Ramos (cell line): ENCODE measurements around the gene MELK.

ENCODE experiments used
- in situ Hi-C: fragments of 300-500 bp; cut with MboI; formaldehyde crosslinking; loops from one replicate; pipeline ENCODE4 v1.14.3; 2022; ENCODE audit warnings: low sequenced_read_pairs; ENCODE audit not compliant: unreplicated experiment

MELK gene

GRCh38 chr9:36664806-36665205 is 92.1 kb downstream of the MELK start:
- in situ Hi-C loops, result no loop called here

DNA sequence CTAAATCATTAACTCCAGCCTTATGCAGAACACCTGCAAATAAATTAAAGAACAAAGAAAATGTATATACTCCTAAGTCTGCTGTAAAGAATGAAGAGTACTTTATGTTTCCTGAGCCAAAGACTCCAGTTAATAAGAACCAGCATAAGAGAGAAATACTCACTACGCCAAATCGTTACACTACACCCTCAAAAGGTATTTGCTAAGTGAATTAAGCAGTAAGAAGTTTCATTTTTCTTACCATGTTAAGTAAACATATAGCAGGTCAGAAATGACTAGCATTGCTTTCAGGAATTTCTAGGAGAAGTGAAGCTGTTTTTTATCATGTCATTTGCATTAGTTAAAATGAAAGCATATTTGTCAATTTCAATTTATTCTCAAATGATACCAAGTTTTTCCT is 92.7 kb downstream of the MELK start:
- in situ Hi-C loops, result no loop called here

- in situ Hi-C loops, result no loop called here
These were observed 93.3 kb downstream of the MELK start for GRCh38 chr9:36665921-36666431.

DNA sequence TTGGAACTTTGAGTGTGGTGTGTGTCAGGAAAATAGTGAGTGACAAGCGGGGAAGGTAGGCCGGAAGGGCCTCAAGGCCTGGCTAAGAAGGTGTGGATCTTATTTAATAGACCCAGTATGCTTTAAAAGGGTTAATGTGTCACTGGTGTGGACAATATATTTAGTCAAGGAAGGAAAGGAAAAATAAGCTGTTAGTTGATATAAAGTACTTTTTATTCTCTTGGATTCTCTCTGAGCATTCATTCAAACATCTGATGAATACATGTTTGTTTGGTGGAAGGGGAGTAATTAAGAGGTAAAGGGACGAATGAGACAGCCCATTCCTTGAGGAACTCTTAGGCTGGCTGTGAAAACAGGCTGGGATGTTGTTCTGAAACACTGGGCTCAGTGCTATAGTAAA is 98.9 kb downstream of the MELK start:
- in situ Hi-C loops, result no loop called here

- in situ Hi-C loops, result no loop called here
These were observed 103.4 kb downstream of the MELK start for GRCh38 chr9:36676091-36676490.

- in situ Hi-C loops, result no loop called here
These were observed 104.2 kb downstream of the MELK start for GRCh38 chr9:36676778-36677485.

- in situ Hi-C loops, result no loop called here
These were observed 104.9 kb downstream of the MELK start for GRCh38 chr9:36677611-36678010.

DNA sequence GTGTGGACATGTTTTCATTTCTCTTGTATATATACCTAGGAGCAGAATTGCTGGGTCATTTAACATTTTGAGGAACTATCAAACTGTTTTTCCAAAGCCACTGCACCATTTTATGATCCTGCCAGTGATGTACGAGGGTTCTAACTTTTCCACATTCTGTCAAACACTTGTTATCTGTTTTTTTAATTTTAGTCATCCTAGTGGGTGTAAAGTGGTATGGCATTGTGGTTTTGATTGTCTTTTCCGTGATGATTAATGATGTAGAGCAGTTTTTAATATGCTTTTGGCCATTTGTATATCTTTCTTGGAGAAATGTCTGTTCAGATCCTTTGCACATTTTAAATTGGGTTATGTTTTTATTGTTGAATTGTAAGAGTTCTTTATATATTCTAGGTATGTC is 107.0 kb downstream of the MELK start:
- in situ Hi-C loops, result no loop called here

- in situ Hi-C loops, result no loop called here
These were observed 113.8 kb downstream of the MELK start for GRCh38 chr9:36686471-36686870.

GRCh38 chr9:36690412-36691168 is 117.9 kb downstream of the MELK start:
- in situ Hi-C loops, result no loop called here

DNA sequence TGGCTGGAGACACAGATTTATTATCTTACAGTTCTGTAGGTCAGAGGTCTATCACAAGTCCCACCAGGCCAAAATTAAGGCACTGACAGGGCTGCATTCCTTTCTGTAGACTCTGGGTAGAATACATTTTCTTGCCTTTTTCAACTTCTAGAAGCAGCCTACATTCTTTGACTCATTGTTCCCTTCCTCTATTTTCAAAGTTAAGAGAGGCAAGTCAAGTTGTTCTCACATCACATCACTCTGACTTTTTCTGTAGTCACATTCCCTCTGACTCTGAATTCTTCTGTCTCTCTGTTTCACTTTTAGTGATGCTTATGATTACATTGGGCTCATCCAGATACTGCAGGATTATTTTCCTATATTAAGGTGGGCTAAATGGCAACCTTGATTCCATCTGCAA is 119.0 kb downstream of the MELK start:
- in situ Hi-C loops, result no loop called here

DNA sequence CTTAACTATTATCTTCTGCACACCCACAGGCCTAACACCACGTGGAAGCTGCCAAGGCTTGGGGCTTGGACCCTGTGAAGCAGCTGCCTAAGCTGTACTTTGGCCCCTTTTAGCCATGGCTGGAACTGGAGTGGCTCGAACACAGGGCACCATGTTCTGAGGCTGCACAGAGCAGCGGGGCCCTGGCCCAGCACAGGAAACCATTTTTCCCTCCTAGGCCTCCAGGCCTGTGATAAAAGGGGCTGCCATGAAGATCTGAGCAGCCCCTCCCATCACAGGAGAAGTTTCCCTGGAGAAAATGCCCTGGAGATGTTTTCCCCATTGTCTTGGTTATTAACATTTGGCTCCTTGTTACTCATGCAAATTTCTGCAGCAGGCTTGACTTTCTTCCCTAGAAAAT is 126.3 kb downstream of the MELK start:
- in situ Hi-C loops, result no loop called here

DNA sequence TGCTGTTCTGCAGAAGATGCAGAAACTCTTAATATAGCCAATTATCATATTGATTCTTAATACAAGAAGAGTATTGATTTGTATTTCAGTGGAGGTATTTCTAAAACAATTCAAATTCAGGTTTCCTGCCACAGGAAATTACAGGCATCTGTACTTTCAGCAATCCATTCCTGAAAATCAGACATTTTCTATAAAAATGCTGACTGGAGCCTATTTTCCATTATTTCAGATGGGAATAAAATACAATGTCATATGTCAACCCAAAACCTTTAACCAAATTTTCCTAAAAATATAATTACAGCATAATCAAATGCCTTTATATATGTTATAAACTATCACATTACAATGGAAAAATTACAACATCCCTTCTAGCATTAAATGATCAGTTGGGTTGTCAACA is 131.5 kb downstream of the MELK start:
- in situ Hi-C loops, result no loop called here

- in situ Hi-C loops, result no loop called here
These were observed 141.1 kb downstream of the MELK start for GRCh38 chr9:36713515-36714490.

GRCh38 chr9:36716496-36716895 is 143.8 kb downstream of the MELK start:
- in situ Hi-C loops, result no loop called here

DNA sequence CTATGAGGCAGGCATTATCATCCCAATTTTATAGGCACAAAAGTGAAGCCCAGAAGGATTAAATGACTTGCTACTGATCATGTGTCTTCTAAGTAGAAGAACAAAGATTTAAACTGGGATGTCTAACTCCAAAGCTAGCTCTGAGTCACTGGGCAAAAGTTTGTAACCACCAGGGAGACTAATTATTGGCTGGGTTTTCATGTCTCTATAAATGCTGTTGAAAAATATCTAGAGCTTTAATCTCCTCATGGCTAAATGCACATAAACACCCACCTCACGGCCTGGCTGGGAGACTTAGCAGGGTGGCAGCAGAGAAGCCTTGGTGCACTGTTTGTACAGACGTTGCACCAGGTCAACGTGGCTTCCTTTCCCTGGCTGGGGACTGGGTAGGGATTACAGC is 144.6 kb downstream of the MELK start:
- in situ Hi-C loops, result no loop called here

- in situ Hi-C loops, result no loop called here
These were observed 145.9 kb downstream of the MELK start for GRCh38 chr9:36718612-36719011.

GRCh38 chr9:36720043-36720442 is 147.3 kb downstream of the MELK start:
- in situ Hi-C loops, result no loop called here

- in situ Hi-C loops, result no loop called here
These were observed 149.3 kb downstream of the MELK start for GRCh38 chr9:36721846-36722588.
